Endothelial cell of umbilical vein (primary cell): ENCODE measurements around the gene MMP23B.
"Not testable (repeated sequence)": the region's sequence is repeated elsewhere in the genome, so short reads cannot be mapped to it uniquely, and the experiment has no call there.

Experiments used
- CTCF ChIP-seq, 2 donors: IDR thresholded peaks; 1 replicate in 1 of 2; 2 replicates in 1 of 2; pipeline ENCODE4 v1.5.1; 2011; ENCODE audit warnings: low read length in 2 of 2, mild to moderate bottlenecking in 2 of 2, moderate library complexity in 2 of 2, control low read depth in 1 of 2, inconsistent platforms in 1 of 2, low read depth in 1 of 2; ENCODE audit not compliant: insufficient read depth in 1 of 2; ENCODE audit errors: extremely low read depth in 1 of 2
- POLR2A ChIP-seq: IDR thresholded peaks from 2 replicates; pipeline ENCODE4 v1.6.1; 2012; ENCODE audit warnings: low read depth, mild to moderate bottlenecking, control low read depth, low read length

- TF ChIP-seq CTCF (IDR thresholded peaks at IDR 0.05; ENCODE audit: extremely low read depth in 1 of 2, insufficient read depth in 1 of 2, low read depth in 1 of 2, low read length in 2 of 2); POLR2A: not testable (repeated sequence)
Measured at GRCh38 chr1:1640711-1641461, 8.9 kb downstream of the MMP23B start.
